ELR (cell line): Measurements from ENCODE around the gene DMAC2.
"Not testable (repeated sequence)": the region's sequence is repeated elsewhere in the genome, so short reads cannot be mapped to it uniquely, and the experiment has no call there.

Experiments
- DNase-seq: peaks from one replicate; pipeline ENCODE4 v3.0.0-alpha.2; 2015; ENCODE audit warnings: low read depth

The DMAC2 gene

DNA sequence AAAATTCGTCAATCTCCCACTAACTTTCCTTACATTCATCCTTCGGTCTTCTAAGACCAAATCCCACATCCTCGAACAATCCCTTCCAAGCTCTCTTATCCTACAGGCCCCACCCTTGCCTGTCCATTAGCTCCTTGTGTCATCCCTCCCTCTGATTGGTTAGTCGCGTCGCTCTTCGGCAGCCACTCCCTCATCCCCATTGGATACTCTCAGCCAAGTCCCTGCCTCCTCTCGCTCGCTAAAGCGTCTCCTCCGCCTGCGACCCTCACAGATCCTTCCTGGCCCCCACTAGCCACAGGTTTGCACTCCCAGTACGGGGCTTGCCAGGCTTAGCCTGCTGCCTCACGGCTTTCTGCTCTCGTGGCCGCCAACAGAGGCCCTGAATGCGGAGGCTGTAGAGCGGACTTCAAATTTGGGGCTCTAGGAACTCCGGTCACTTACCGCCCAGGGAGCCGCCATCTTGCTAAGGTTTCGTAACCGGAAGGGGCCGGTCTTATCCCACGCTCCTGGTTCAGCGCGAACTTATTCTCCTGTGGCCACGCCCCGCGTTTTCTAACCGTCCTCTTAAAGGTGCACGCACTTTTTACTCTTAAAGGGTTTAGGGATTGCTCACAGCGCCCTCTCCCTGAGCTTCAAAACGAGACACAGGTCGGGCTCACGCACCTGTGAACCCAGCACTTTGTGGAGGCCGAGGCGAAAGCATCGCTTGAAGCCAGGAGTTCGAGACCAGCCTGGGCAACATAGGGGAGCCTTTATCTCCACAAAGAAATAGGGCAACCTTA lies at the start of gene DMAC2:
Gene DMAC2, minus strand, starts transcription at position 472 of the 782 bp plus-strand sequence. Its CDS starts 13 bp downstream, at position 459.
- DNase-seq: peak; percentile 99

DNA sequence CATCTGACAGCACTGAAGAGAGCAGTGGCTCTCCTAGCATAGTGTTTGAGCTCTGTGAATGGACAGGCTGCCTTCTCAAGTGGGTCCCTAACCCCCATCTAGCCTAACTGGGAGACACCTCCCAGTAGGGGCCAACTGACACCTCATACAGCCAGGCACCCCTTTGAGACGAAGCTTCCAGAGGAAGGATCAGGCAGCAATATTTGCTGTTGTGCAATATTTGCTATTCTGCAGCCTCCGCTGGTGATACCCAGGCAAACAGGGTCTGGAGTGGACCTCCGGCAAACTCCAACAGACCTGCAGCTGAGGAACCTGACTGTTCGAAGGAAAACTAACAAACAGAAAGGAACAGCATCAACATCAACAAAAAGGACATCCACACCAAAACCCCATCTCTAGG lies 47.2 kb upstream of the DMAC2 start:
- not testable (repeated sequence) for DNase-seq

DNA sequence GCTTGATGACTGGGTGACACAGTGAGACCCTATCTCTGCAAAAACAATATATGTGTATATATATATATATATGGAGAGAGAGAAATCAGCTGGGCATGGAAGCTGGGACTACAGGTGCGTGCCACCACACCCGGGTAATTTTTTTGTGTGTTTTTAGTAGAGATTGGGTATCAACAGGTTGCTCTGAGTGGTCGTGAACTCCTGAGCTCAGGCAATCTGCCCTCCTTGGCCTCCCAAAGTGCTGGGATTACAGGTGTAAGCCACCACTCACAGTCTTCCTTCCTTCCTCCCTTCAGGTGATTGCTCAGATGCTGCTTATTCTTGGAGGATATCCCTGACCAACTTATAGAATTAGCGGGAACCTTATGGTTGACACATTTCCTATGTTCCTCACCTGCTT lies 45.1 kb upstream of the DMAC2 start:
- no peak for DNase-seq

DNA sequence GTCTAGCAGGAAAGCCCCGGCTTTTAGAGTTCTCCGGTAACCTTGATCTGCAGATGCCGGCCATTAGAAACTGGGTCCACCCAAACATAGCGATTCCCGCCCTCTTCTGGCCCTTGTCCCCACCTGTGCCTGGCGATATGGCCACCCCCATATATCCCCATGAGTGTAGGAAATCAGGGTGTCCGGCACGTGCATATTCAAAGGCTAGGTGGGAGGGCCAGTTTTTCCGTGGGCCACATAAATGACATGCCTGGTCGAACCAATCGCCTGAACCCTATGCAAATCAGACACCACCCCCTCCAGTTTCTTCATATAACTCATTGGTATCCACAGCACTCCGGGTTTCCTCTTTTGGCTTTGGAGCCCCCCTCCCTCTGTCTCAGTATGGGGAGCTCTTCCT lies 40.6 kb upstream of the DMAC2 start:
- no peak for DNase-seq

DNA sequence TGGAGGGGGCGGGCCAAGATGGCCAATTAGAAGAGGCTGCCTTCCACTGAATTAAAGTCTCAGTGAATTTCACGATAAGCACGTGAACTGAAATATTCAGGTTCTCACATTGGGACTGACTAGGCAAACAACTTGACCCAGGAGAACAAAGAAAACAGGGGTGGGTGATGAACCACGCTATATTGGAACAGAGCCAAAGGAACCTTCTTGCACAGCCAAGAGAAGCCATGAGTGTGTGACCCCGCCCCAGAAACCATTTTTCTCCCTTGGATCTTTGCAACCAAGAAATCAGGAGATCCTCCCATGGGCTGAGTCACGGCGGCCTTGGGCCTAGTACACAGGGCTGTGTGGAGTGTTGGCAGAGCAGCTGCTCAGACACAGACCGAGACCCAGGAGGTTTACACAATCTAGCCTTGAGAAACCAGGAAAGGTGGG lies 40.1 kb upstream of the DMAC2 start:
- no peak for DNase-seq

DNA sequence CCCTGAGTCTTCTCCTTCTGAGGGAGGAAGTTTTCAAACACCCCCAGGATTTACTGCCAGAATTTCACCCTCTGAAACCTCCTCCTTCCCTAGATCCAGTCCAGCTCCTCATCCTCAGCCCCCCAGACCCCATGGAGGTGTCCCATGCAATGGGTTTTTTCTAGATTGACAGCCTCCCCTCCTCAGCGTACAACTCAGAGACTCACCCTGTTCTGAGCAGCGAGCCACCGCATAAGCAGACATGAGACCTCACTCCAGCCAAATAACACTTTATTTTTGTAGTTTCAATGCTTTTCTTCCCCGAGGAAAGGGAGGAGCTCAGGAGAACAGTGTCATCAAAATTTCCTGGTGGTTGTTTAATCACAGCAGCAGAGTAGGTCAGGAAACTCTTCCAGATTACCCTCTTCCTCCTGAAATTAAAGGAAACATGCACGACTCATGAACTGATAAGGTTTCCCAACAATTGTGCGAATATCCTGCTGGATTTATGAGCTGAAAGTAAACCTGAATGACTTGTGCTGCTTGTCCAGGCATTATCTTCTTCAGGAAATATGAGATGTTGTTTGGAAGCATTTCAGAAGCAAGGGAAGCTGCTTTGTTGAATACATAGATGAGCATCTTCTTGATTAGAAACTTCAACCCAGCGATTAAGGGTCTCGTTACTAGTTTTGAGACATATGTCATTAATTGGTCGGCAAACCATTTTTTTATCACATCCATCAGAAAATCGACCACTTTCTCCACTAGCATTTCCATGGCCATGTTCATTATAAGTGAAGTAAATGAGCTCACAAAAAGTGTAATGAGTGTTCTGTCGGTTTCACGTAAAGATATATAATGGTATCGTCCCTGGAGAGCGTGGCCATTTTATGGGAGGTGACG lies 39.4 kb upstream of the DMAC2 start:
- no peak for DNase-seq

DNA sequence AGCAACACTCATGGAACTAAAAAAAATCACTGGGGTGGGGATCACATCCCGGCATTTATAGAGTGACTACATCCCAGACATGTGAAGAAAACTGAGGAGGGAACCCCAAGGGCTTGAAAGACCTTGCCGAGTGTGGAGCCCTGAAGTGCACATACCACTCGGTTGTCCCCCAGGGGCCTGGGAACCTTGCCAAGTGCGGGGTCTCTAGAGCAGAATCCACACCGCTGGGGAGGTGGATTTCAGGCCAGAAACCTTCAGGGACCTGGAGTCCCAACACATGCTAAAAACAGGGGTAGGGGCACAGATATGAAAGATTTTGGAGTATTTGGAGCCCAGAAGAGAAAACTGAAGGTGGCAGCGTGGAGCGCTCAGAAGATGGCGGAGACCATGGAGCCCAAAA lies 38.5 kb upstream of the DMAC2 start:
- DNase-seq: no peak

DNA sequence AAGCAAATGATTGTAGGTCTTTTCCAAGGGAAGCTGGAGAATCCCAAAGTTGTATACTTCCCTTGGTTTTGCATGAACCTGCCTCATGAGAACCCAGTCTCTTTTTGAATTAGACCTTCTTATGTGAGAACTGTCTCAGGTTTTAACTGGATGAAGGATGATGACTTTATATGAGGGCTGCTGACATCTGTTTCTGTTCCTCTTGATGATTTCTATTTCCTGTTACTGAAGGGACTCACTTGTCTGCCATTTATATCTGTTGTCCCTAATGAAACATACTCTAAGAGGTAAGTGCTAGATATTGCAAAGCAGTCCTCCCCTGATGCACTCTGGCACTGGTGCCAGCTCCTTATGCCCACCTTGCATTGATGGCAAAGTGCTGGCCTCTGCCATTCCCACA lies 36.9 kb upstream of the DMAC2 start:
- DNase-seq: no peak

DNA sequence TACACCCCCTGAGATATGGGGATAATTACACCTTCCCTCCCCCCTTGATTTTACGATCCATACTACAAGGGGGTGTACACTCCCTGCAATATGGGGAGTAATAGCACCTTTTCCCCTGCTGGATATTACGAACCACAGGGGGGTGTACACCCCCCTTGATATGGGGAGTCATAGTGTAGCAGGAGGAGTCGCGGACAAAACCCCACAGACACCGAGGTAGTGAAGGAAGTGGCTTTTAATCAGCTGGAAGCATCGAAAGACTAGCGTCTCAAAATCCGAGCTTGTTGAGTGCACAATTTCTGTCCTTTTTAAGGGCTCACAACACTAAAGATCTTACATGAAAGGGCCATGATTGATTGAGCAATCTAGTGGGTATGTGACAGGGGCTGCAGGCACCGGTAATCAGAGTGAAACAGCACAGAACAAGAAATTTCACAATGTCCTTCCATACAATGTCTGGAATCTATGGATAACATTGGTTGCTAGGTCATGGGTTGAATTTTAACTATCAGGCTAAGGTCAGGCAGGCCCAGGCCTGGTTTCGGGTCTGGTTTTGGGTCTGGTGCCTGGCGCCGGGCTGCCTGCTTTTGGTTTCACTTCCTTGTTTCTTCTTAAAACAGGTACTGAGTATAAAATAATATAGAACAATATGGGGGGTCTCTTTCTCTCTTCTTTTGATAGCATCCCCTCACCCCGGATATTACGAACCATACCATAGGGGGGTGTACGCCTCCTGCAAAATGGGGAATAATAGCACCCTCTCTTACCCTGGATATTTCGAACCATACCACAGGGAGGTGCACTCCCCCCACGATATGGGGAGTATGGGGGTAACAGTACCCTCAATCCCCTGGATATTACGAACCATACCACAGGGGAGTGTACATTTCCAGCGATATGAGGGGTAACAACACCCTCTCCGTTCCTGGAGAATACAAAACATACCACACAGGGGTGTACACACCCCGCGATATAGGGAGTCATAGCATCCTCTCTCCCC lies 23.8 kb upstream of the DMAC2 start:
- not testable (repeated sequence) for DNase-seq

DNA sequence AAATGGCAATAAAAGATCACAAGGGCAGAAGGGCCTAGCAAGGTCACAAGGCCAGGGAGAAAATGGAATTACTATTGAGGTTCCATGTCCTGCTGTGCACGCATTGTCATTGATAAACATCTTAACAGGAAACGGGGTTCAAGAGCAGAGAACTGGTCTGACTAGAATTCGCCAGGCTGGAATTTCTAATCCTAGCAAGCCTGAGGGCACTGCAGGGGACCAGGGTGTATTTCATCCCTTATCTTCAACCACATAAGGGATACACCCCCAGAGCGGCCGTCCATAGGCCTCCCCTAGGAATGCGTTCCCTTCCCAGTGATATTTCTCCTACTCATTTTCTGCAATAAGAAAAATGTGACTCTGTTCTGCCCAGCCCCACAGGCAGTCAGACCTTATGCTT lies 22.8 kb upstream of the DMAC2 start:
- DNase-seq: no peak

DNA sequence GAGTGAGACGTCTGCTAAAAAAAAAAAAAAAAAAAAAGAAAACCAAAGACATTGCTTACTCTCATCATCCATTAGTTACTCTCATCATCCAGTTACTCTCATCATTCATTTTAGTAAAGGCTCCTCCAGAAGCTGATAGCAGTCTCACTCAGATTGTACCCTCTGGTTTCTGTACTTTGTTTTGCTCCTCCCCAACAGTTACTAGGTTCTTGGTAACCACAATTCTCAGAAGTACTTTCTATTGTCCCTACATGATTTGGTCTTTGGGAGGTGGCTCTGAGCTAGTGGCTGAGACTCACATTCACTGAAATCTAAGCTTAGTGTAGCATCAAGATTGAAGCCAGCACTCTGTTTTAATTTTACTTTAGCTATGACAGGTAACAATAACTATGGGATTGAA lies 17.5 kb upstream of the DMAC2 start:
- no peak for DNase-seq

DNA sequence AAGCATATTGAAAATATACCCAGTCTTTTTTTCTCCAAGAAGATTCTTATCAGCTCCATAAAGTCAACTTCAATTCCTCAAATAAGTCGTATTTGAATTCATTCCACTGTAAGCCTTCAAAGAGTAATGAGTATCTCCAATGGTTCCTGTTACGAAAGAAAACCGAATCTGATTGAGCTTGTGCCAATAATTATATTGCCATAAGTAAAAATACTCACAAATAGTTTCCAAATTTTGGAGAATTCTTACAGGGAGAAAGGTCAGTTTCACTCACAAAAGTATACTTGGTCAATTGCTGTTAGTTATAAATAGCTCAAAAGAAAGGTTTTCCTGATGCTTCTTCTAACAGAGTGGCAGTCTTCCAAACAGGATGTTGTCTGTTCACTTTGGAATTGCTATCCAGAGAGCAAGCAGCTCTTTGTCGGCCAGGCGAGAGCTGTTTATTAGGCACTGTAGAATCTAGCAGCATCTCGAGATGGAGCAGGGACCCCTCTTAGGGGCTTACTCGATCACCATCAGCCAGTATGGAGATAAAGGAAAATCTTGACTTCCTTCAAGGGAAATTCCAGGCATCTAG lies 16.7 kb upstream of the DMAC2 start:
- peak; percentile 13 for DNase-seq

DNA sequence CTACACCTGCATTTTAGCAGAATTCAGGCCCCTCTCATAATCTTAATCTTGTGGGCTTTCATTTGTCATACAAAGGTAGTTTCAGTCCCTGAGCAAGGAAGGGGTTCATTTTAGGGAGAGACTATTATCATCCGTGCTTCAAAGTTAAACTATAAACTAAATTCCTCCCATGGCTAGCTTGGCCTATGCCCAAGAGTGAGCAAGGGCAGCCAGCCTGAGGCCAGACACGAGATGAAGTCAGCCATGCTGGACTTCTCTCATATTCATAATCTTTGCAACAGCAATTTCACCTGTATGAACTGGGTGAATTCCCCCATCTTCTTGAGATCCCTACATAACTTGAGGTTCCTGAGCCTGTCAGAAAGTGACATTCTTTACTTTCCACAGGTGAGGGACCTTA lies 16.2 kb upstream of the DMAC2 start:
- DNase-seq: no peak

DNA sequence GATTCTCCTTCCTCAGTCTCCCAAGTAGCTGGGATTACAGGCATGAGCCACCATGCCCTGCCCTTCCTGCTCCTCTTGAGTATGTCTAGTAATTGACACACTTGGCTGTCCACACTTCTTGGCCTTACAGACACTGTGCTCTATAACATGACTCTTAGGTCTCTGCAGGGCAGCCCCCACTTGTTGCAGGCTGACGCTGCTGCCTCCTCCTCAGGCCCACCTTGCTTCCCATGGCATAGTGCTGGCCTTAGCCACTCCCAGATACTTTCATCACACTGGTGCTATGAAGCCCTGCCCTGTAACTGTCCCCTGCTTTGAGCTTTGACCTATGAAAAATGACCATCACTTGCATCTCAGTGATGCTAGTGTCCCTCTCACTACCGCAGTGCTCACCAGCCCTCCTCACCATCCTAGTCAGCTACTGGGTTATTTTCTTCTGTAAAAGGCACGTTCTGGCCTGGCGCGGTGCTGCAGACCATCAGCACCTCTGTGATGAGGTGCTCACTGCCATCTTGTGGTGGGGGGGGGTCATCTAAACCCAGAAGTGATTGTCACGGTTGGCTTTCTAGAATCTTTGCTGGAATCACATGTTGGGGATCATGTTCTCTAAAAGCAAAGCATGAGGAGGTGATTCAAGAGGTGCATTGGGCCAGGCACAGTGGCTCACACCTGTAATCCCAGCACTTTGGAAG lies 13.0 kb upstream of the DMAC2 start:
- no peak for DNase-seq

DNA sequence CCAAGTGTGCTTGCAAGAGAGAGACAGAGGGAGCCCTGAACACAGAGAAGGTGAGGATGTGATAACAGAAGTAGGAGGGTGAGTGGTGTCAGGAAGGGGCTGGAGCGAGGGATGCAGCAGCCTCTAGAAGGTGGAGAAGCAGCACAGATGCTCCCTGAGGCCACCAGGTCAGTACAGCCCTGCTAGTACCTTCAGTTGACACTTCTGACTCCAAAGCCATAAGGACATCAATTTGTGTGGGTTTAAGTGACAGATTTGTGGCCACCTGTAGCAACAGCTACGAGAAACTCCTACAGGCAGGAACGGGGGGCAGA lies 10.1 kb upstream of the DMAC2 start:
- no peak for DNase-seq

DNA sequence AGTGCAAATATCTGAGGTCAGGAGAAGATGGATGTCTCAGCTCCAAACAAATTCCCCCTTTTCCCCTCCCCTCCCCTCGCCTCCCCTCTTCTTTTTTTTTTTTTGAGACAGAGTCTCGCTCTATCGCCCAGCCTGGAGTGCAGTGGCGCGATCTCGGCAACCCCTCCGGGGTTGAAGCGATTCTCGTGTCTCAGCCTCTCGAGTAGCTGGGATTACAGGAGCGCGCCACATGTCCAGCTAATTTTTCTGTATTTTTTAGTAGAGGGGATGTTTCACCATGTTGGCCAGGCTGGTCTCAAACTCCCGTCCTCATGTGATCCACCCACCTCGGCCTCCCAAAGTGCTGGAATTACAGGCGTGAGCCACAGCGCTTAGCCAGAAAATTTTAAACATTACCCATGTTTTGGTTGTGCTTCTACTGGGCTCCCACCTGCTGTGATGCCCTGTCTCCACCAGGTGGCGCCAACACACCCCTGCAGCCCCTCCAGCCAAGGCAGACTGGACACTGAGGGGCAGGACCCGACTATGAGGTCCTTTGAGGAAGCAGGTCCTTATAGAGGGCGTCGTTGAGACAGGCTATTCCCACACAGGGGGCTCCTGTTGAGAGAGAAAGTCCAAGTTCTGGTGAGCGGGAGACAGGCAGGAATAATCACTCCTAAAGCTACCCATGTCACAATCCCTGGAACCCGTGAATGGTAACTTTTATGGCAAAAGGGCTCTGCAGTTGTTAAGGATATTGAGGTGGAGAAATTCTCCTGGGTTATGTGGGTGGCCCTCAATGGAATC lies 9.6 kb upstream of the DMAC2 start:
- DNase-seq: peak; percentile 66

DNA sequence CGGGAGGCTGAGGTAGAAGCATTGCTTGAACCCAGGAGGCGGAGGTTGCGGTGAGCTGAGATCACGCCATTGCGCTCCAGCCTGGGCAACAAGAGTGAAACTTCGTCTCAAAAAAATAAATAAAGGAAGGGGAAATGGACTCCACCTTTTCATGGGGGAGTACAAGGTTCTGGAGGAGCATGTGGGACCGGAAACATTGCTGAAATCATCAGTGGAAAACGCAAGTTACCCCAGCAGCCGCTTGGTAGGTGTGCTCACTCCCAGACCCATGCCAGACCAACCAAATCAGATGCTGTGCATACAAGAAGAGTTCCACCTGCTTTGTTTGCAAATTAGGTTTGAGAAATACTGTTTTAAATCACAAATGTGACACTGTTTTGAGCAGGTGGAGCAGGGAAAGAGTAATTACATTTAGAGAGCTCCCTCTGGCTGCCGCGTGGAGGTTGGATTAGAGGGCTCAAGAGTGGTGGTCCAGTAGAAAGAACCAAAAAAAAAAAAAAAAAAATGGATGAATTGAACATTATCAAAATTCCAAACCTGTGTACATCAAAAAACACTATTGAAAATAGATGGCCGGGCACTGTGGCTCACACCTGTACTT lies 8.1 kb upstream of the DMAC2 start:
- no peak for DNase-seq

DNA sequence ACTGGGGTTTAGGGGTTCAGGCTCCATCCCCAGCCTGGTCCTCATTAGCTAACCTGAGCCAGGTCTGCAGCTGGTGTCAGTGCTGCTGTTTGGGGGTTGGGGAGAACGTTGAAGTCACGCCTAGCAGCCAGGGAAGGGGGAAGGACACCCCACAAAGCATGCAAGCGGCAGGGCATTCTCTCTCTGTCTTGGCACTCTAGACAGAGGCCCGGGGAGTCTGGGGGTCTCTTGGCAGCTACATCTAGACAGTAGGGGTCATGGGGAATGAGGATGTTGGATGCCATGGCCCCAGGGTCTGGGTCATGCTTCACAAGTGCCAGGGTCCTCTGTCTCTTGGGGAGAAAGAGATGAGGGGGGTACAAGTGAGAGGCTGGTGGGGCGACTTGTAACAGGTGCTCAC lies 5.9 kb upstream of the DMAC2 start:
- DNase-seq: no peak

DNA sequence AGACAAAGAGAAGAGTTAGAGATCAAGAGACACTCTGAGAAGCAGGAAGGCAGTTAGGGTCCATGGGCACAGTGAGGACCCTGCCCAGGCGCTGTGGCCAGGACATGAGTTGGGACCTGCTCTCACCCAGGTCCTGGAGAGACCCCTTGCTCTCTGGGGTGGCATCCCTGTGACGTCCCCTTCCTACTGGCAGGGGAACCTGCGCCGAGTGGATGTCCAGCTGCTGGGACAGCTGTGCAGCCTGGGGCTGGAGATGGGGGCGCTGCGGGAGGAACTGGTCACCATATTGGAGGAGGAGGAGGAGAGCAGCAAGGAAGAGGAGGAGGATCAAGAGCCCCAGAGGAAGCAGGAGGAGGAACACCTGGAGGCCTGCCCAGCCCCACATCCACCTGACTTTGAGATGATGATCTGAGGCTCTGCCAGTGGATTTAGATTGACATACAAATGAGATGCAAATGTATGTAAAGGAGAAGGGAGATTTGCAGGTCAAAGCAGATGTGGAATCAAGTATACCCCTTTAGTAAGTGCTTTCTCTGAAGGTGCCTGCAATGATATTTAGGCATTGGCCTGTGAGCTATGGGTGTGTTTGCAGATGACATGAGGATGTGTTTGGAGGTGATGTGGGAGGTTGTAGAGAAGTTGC lies 4.2 kb upstream of the DMAC2 start:
- no peak for DNase-seq
